GM12878 (cell line): ENCODE measurements around the gene HOXB6. TPM values are rescaled to one million over a fixed set of nuclear protein-coding genes. Genes with fewer than 3 reads are reported as not detected.

Experiments used
- BCL11A ChIP-seq: IDR thresholded peaks from 2 replicates; pipeline ENCODE4 v1.6.1; 2011; ENCODE audit warnings: low read depth, low read length
- BHLHE40 ChIP-seq, 2 experiments: fragments of 450-650 bp in 1 of 2; IDR thresholded peaks; 2 replicates each; pipeline ENCODE4 v1.6.1; 2011 to 2017; ENCODE audit warnings: low read depth in 2 of 2, borderline replicate concordance in 1 of 2, improper control_type of control experiment in 1 of 2, low read length in 1 of 2, mild to moderate bottlenecking in 1 of 2
- CBFB ChIP-seq: IDR thresholded peaks from 2 replicates; pipeline ENCODE4 v1.6.1; 2016; ENCODE audit warnings: antibody characterized with exemption, low read depth
- E4F1 ChIP-seq: fragments of 450-650 bp; IDR thresholded peaks from 2 replicates; pipeline ENCODE4 v1.6.1; 2018; ENCODE audit warnings: borderline replicate concordance, mild to moderate bottlenecking; ENCODE audit not compliant: partially characterized antibody
- ETV6 ChIP-seq, 2 experiments: fragments of 450-650 bp in 1 of 2; IDR thresholded peaks in 1 of 2; conservative IDR thresholded peaks in 1 of 2; 2 replicates each; pipeline ENCODE4 v1.6.1; 2014; ENCODE audit warnings: antibody characterized with exemption in 1 of 2, borderline replicate concordance in 1 of 2, low read depth in 1 of 2, mild to moderate bottlenecking in 1 of 2, moderate library complexity in 1 of 2
- GATAD2B ChIP-seq: fragments of 450-650 bp; conservative IDR thresholded peaks from 2 replicates; pipeline ENCODE4 v1.6.1; 2017; ENCODE audit warnings: low read depth, mild to moderate bottlenecking, moderate library complexity
- MEF2A ChIP-seq: IDR thresholded peaks from 2 replicates; pipeline ENCODE4 v1.6.1; 2011; ENCODE audit warnings: low read depth, mild to moderate bottlenecking, low read length, moderate library complexity; ENCODE audit not compliant: insufficient read depth
- MEF2B ChIP-seq: fragments of 450-650 bp; IDR thresholded peaks from 2 replicates; pipeline ENCODE4 v1.6.1; 2018; ENCODE audit warnings: mild to moderate bottlenecking, moderate library complexity; ENCODE audit not compliant: partially characterized antibody, poor library complexity, severe bottlenecking
- MLLT1 ChIP-seq: fragments of 450-650 bp; IDR thresholded peaks from 2 replicates; pipeline ENCODE4 v1.6.1; 2016; ENCODE audit warnings: mild to moderate bottlenecking
- MYC ChIP-seq: IDR thresholded peaks from 2 replicates; pipeline ENCODE4 v1.6.1; 2011; ENCODE audit warnings: mild to moderate bottlenecking, low read length, moderate library complexity, inconsistent platforms; ENCODE audit not compliant: insufficient read depth, insufficient replicate concordance, insufficient read length, severe bottlenecking
- NFXL1 ChIP-seq: fragments of 450-650 bp; IDR thresholded peaks from 2 replicates; pipeline ENCODE4 v1.6.1; 2017; ENCODE audit warnings: antibody characterized with exemption, mild to moderate bottlenecking, borderline replicate concordance
- NR2C1 ChIP-seq: fragments of 450-650 bp; IDR thresholded peaks from 2 replicates; pipeline ENCODE4 v1.6.1; 2017; ENCODE audit warnings: antibody characterized with exemption, mild to moderate bottlenecking, moderate library complexity
- POLR2AphosphoS5 ChIP-seq: IDR thresholded peaks from 2 replicates; pipeline ENCODE4 v1.6.1; 2011; ENCODE audit warnings: mild to moderate bottlenecking, low read length, inconsistent platforms
- POU2F2 ChIP-seq: IDR thresholded peaks from 3 replicates; pipeline ENCODE4 v1.6.1; 2011; ENCODE audit warnings: low read depth, mild to moderate bottlenecking, low read length, borderline replicate concordance
- RUNX3 ChIP-seq: IDR thresholded peaks from 2 replicates; pipeline ENCODE4 v1.6.1; 2012; ENCODE audit warnings: low read length, inconsistent platforms
- TBL1XR1 ChIP-seq: IDR thresholded peaks from 2 replicates; pipeline ENCODE4 v1.6.1; 2012; ENCODE audit warnings: low read depth, low read length, improper control_type of control experiment
- polyA plus RNA-seq, 11 experiments: library from polyadenylated mRNA; depleted of rRNA in 4 of 11; unstranded in 6 of 11; stranded (reverse) in 5 of 11; fragments of >200 nt; fragmentation: Nextera tagmentation in 4 of 11; fragmentation: Illumina TruSeq in 1 of 11; extraction: Ambion mirVana in 4 of 11; extraction: Trizol in 1 of 11; gene quantifications; 1 replicate in 1 of 11; 2 replicates in 10 of 11; pipeline versions ENCODE4 v1.2.1 to v1.2.3, GENCODE V29; 2011 to 2016; ENCODE audit warnings: inconsistent platforms in 2 of 11, missing spikeins in 2 of 11, low read depth in 1 of 11
- total RNA-seq, 4 experiments: library from RNA; depleted of rRNA in 3 of 4; stranded (reverse); fragments of >200 nt in 3 of 4; fragmentation: Illumina TruSeq in 1 of 4; extraction: Trizol in 1 of 4; gene quantifications; 2 replicates each; pipeline versions ENCODE4 v1.2.1 to v1.2.3, GENCODE V29; 2013 to 2021
- TF ChIP-seq, protein P1 (sequence below): fragments of 450-650 bp; formaldehyde crosslinking; IDR thresholded peaks from 2 replicates; pipeline ENCODE4 v1.4.0; 2022; ENCODE audit warnings: mild to moderate bottlenecking, moderate library complexity
- TF ChIP-seq, protein P2 (sequence below): fragments of 450-650 bp; conservative IDR thresholded peaks from 2 replicates; pipeline ENCODE4 v1.6.1; 2017; ENCODE audit warnings: mild to moderate bottlenecking, moderate library complexity

Gene HOXB6
- total and polyA plus RNA-seq, 10 of the 15 experiments (the other 5 are each of a cell fraction or from before 2014, with no cell fraction given): 0.04 to 0.51 (median 0.09) TPM; not detected in 2

DNA sequence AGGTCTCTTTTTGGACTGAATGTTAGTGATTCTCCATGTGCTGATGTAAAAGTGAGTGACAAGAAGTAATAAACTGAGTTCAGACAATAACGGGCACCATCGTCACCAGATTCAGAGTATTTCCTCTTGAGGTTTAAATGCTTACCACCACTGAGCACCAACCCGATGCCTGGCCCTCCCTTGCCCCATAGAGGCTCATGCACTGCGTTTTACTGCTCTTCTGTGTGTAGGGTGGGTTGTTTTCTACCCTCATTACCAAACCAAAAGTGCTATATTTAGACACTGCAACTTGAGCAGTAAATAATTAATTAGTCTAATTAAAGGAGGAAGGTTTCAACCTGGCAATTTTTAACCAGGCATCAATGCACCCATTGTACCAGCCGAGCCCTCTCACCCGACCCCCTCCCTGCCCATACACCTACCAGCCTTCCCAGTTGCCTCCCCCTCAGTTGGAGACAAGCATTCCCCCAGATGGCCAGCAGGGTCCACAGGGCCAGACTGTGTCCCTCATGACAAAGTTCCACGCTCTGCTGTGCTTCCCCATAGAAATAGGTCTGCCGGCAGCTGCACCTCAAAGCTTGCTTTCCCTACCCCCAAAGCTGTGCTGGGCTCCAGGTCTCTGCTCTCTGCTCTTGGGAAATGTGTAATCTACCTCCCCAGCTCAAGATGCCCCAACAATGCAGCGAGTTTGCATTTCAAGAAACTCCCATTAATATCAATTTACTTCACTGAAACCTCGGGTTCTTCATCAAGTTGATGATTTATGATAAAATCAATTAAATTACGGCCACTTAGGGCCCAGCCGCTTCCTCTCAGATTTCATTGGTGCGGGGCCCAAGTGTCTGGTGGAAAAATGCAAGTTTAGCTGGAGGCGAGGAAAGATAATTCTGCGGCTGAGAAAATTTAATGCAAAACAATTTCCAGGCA is 42.6 kb downstream of the HOXB6 start (continued):
- TF ChIP-seq POLR2AphosphoS5 (no peak), NR2C1 (no peak), MLLT1 (no peak), BHLHE40 (IDR thresholded peaks at IDR 0.05; ENCODE audit: borderline replicate concordance in 1 of 2, low read depth in 2 of 2, low read length in 1 of 2) (peak in 1 of 2 experiments; percentile 41; a peak in 1 of 4 replicates), RUNX3 (no peak), POU2F2 (no peak), E4F1 (no peak), GATAD2B (0 out of 2 replicates have a peak, but pooled peaks have one; percentile 51), NFXL1 (no peak), MYC (no peak), MEF2A (no peak), ETV6 (conservative IDR thresholded peaks at IDR 0.05 in 1 of 2, IDR thresholded peaks at IDR 0.05 in 1 of 2; ENCODE audit: borderline replicate concordance in 1 of 2, low read depth in 1 of 2) (no peak), MEF2B (peak; percentile 88), TBL1XR1 (no peak), BCL11A (no peak), CBFB (no peak)
- TF ChIP-seq, protein P1, sequence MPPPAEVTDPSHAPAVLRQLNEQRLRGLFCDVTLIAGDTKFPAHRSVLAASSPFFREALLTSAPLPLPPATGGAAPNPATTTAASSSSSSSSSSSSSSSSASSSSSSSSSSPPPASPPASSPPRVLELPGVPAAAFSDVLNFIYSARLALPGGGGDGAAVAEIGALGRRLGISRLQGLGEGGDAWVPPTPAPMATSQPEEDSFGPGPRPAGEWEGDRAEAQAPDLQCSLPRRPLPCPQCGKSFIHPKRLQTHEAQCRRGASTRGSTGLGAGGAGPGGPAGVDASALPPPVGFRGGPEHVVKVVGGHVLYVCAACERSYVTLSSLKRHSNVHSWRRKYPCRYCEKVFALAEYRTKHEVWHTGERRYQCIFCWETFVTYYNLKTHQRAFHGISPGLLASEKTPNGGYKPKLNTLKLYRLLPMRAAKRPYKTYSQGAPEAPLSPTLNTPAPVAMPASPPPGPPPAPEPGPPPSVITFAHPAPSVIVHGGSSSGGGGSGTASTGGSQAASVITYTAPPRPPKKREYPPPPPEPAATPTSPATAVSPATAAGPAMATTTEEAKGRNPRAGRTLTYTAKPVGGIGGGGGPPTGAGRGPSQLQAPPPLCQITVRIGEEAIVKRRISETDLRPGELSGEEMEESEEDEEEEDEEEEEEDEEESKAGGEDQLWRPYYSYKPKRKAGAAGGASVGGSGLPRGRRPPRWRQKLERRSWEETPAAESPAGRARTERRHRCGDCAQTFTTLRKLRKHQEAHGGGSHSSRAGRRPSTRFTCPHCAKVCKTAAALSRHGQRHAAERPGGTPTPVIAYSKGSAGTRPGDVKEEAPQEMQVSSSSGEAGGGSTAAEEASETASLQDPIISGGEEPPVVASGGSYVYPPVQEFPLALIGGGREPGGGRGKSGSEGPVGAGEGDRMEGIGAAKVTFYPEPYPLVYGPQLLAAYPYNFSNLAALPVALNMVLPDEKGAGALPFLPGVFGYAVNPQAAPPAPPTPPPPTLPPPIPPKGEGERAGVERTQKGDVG (CRISPR knock-in tag): no peak
- TF ChIP-seq, protein P2, sequence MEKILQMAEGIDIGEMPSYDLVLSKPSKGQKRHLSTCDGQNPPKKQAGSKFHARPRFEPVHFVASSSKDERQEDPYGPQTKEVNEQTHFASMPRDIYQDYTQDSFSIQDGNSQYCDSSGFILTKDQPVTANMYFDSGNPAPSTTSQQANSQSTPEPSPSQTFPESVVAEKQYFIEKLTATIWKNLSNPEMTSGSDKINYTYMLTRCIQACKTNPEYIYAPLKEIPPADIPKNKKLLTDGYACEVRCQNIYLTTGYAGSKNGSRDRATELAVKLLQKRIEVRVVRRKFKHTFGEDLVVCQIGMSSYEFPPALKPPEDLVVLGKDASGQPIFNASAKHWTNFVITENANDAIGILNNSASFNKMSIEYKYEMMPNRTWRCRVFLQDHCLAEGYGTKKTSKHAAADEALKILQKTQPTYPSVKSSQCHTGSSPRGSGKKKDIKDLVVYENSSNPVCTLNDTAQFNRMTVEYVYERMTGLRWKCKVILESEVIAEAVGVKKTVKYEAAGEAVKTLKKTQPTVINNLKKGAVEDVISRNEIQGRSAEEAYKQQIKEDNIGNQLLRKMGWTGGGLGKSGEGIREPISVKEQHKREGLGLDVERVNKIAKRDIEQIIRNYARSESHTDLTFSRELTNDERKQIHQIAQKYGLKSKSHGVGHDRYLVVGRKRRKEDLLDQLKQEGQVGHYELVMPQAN: no peak
